ENCODE data around the gene CYSLTR2.

GRCh38 chr13:48731001-48731658 lies 77.4 kb downstream of the CYSLTR2 start:
- TF ChIP-seq POU2F2 (IDR thresholded peaks at IDR 0.05; ENCODE audit: low read depth, low read length), result no peak
- no peak for TF ChIP-seq POLR2AphosphoS5 (IDR thresholded peaks at IDR 0.05; ENCODE audit: low read depth, low read length)
- no peak for TF ChIP-seq TAF1 (IDR thresholded peaks at IDR 0.05; ENCODE audit: low read depth, low read length)
- no peak for TF ChIP-seq POLR2A (IDR thresholded peaks at IDR 0.05; ENCODE audit: low read depth, low read length)
